Keratinocyte (primary cell): ENCODE measurements around the gene NR1I3. TPM values are rescaled to one million over a fixed set of nuclear protein-coding genes. Genes with fewer than 3 reads are reported as not detected.

ENCODE experiments used
- DNase-seq: peaks from one replicate; pipeline ENCODE4 v3.0.0-alpha.2; 2011; ENCODE audit warnings: low read depth, missing footprints, low spot score
- FAIRE-seq: peaks from 2 replicates; lab custom pipeline; 2011; peaks lifted over from hg19 to GRCh38; lab: Jason Lieb, UNC
- H2AFZ ChIP-seq: 2 replicates; pipeline ENCODE4 v1.6.0; 2012; ENCODE audit warnings: low read length, control low read depth, inconsistent platforms; ENCODE audit not compliant: control insufficient read depth
- H3K27ac ChIP-seq: 2 replicates; pipeline ENCODE4 v1.5.1; 2011; ENCODE audit warnings: low read length; ENCODE audit not compliant: control insufficient read depth, insufficient read depth
- H3K27me3 ChIP-seq: 3 replicates; pipeline ENCODE4 v1.6.0; 2011; ENCODE audit warnings: low read length; ENCODE audit not compliant: control insufficient read depth, insufficient read depth; ENCODE audit errors: extremely low read depth
- H3K36me3 ChIP-seq, 2 experiments: 2 replicates in 1 of 2; 3 replicates in 1 of 2; pipeline ENCODE4 v1.5.1; 2011; ENCODE audit warnings: low read length in 2 of 2, mild to moderate bottlenecking in 1 of 2; ENCODE audit not compliant: control insufficient read depth in 2 of 2, insufficient read depth in 2 of 2; ENCODE audit errors: extremely low read depth in 1 of 2
- H3K4me1 ChIP-seq: 3 replicates; pipeline ENCODE4 v1.5.1; 2011; ENCODE audit warnings: low read length; ENCODE audit not compliant: control insufficient read depth, insufficient read depth; ENCODE audit errors: extremely low read depth
- H3K4me2 ChIP-seq: 3 replicates; pipeline ENCODE4 v1.6.0; 2011; ENCODE audit warnings: low read depth, low read length; ENCODE audit not compliant: control insufficient read depth, insufficient read depth; ENCODE audit errors: extremely low read depth
- H3K4me3 ChIP-seq, 3 experiments: fragments of 200-600 bp in 1 of 3; sonication (generic) in 1 of 3; 2 replicates in 2 of 3; 3 replicates in 1 of 3; pipeline ENCODE4 v1.5.1; 2011 to 2016; ENCODE audit warnings: low read length in 3 of 3, mild to moderate bottlenecking in 3 of 3, control low read depth in 2 of 3, inconsistent platforms in 1 of 3, low read depth in 1 of 3, mixed read lengths in 1 of 3, mixed run types in 1 of 3, moderate library complexity in 1 of 3; ENCODE audit not compliant: control insufficient read depth in 2 of 3, insufficient read depth in 2 of 3; ENCODE audit errors: extremely low read depth in 1 of 3
- H3K79me2 ChIP-seq: 2 replicates; pipeline ENCODE4 v1.6.0; 2012; ENCODE audit warnings: low read length; ENCODE audit not compliant: control insufficient read depth, insufficient read depth
- H3K9ac ChIP-seq: 3 replicates; pipeline ENCODE4 v1.6.0; 2011; ENCODE audit warnings: low read length; ENCODE audit not compliant: control insufficient read depth, insufficient read depth; ENCODE audit errors: extremely low read depth
- H3K9me1 ChIP-seq: 3 replicates; pipeline ENCODE4 v1.6.0; 2011; ENCODE audit warnings: low read length; ENCODE audit not compliant: control insufficient read depth, insufficient read depth; ENCODE audit errors: extremely low read depth
- H3K9me3 ChIP-seq: 2 replicates; pipeline ENCODE4 v1.5.1; 2012; ENCODE audit warnings: low read depth, low read length; ENCODE audit not compliant: control insufficient read depth
- H4K20me1 ChIP-seq: 3 replicates; pipeline ENCODE4 v1.6.0; 2011; ENCODE audit warnings: low read length; ENCODE audit not compliant: control insufficient read depth, insufficient read depth; ENCODE audit errors: extremely low read depth
- CTCF ChIP-seq, 3 experiments: IDR thresholded peaks in 1 of 3; conservative IDR thresholded peaks in 1 of 3; optimal IDR thresholded peaks in 1 of 3; 2 replicates in 2 of 3; 3 replicates in 1 of 3; pipeline versions ENCODE3 to v1.5.1; 2011; ENCODE audit warnings: low read length in 3 of 3, mild to moderate bottlenecking in 3 of 3, moderate library complexity in 2 of 3, control low read depth in 1 of 3, inconsistent platforms in 1 of 3; ENCODE audit not compliant: insufficient read depth in 2 of 3; ENCODE audit errors: extremely low read depth in 1 of 3
- EZH2 ChIP-seq: IDR thresholded peaks from one replicate; pipeline ENCODE4 v1.6.1; 2012; ENCODE audit warnings: inconsistent platforms, mild to moderate bottlenecking, low read length, moderate library complexity
- dilution Hi-C: fragments of 300-500 bp; cut with MboI; formaldehyde crosslinking; loops from one replicate; pipeline ENCODE4 v1.7.0; 2020; ENCODE audit warnings: low sequenced_read_pairs; ENCODE audit not compliant: extremely low pct_ligation_motif_present
- polyA plus RNA-seq, 5 experiments: library from polyadenylated mRNA; depleted of rRNA in 3 of 5; stranded (reverse) in 3 of 5; stranded (forward) in 1 of 5; unstranded in 1 of 5; fragments of >200 nt; gene quantifications; 1 replicate in 1 of 5; 2 replicates in 3 of 5; 3 replicates in 1 of 5; pipeline versions ENCODE4 v1.2.1 to v1.2.3, GENCODE V29; 2011 to 2012; ENCODE audit warnings: missing spikeins in 2 of 5, low read depth in 1 of 5, low replicate concordance in 1 of 5

NR1I3 gene
- polyA plus RNA-seq, 1 donor (not counting 4 experiments of a cell fraction or from before 2014, with no cell fraction given): not detected

- Histone ChIP-seq H3K79me2 (peaks cover 21% of the 10 kb centered on the region), H2AFZ (peak within 1 kb of the TSS; percentile 79), H3K36me3 (peaks cover 9 to 16% of the 10 kb centered on the region in 2 experiments), H3K4me2 (peak within 1 kb of the TSS; percentile 85), H4K20me1 (no peaks in the 10 kb centered on the region), H3K4me3 (peak within 1 kb of the TSS; percentile 76 to 89 (median 78)), H3K9me3 (no peaks in the 10 kb centered on the region), H3K9ac (peak within 1 kb of the TSS; percentile 94), H3K4me1 (peaks cover 47% of the 10 kb centered on the region), H3K27me3 (no peaks in the 10 kb centered on the region), H3K9me1 (no peaks in the 10 kb centered on the region), H3K27ac (peak within 1 kb of the TSS; percentile 92)
- TF ChIP-seq CTCF (optimal IDR thresholded peaks at IDR 0.05 in 1 of 3, IDR thresholded peaks at IDR 0.05 in 1 of 3, conservative IDR thresholded peaks at IDR 0.05 in 1 of 3; ENCODE audit: extremely low read depth in 1 of 3, insufficient read depth in 2 of 3, low read length in 3 of 3) (peak in 2 of 3 experiments; percentile 29 to 32), EZH2 (no peak)
- FAIRE-seq (peak; percentile 74), DNase-seq (peak; percentile 81)
- dilution Hi-C loops: no loop called here
These were observed 35.9 kb downstream of the NR1I3 start, which contains the start of gene NDUFS2 for GRCh38 chr1:161201836-161202712. TSS of gene NDUFS2 (plus strand) at chr1:161202367. CDS start at chr1:161202386, 19 bp downstream.

GRCh38 chr1:161200992-161201835, 36.8 kb downstream of the NR1I3 start:
- H3K79me2 ChIP-seq: peaks cover 21% of the 10 kb centered on the region
- no peaks in the 10 kb centered on the region for H3K9me1 ChIP-seq
- H2AFZ ChIP-seq: peak overlapping the region; percentile 79
- H3K27me3 ChIP-seq: no peaks in the 10 kb centered on the region
- no peaks in the 10 kb centered on the region for H4K20me1 ChIP-seq
- peak; percentile 48 for FAIRE-seq
- H3K9me3 ChIP-seq: no peaks in the 10 kb centered on the region
- dilution Hi-C loops: no loop called here
- H3K4me2 ChIP-seq: peak overlapping the region; percentile 85
- DNase-seq: no peak
- H3K27ac ChIP-seq: peak overlapping the region; percentile 92
- H3K4me3 ChIP-seq: peak overlapping the region in 2 of 3 experiments; percentile 68 to 89
- no peak for TF ChIP-seq EZH2
- TF ChIP-seq CTCF (optimal IDR thresholded peaks at IDR 0.05 in 1 of 3, IDR thresholded peaks at IDR 0.05 in 1 of 3, conservative IDR thresholded peaks at IDR 0.05 in 1 of 3; ENCODE audit: extremely low read depth in 1 of 3, insufficient read depth in 2 of 3, low read length in 3 of 3): no peak
- peaks cover 47% of the 10 kb centered on the region for H3K4me1 ChIP-seq
- peaks cover 5 to 12% of the 10 kb centered on the region in 2 experiments for H3K36me3 ChIP-seq
- peak overlapping the region; percentile 94 for H3K9ac ChIP-seq
